ENCODE data around the gene LMF1.
"Not testable (repeated sequence)": the region's sequence is repeated elsewhere in the genome, so short reads cannot be mapped to it uniquely, and the experiment has no call there.

LMF1 gene

GRCh38 chr16:970386-970765 is 408 bp downstream of the LMF1 start:
- DNase-seq (ENCODE audit: low read depth in 2 of 2) = no peak

- peak in 1 of 2 donors; percentile 17 for DNase-seq (ENCODE audit: low read depth in 2 of 2)
These were observed 1.0 kb downstream of the LMF1 start for GRCh38 chr16:969508-970385.

GRCh38 chr16:968620-969019 is 2.2 kb downstream of the LMF1 start:
- no peak for DNase-seq (ENCODE audit: low read depth in 2 of 2)

GRCh38 chr16:967546-968295 is 3.1 kb downstream of the LMF1 start:
- no peak for DNase-seq (ENCODE audit: low read depth in 2 of 2)

- DNase-seq (ENCODE audit: low read depth in 2 of 2) = no peak
These were observed 3.7 kb downstream of the LMF1 start for GRCh38 chr16:967077-967541.

- DNase-seq (ENCODE audit: low read depth in 2 of 2) = no peak
These were observed 4.3 kb downstream of the LMF1 start for GRCh38 chr16:966505-966904.

- DNase-seq (ENCODE audit: low read depth in 2 of 2) = no peak
These were observed 4.7 kb downstream of the LMF1 start for GRCh38 chr16:966035-966434.

GRCh38 chr16:965487-965886 is 5.3 kb downstream of the LMF1 start:
- DNase-seq (ENCODE audit: low read depth in 2 of 2) = no peak

- DNase-seq (ENCODE audit: low read depth in 2 of 2) = no peak
These were observed 5.8 kb downstream of the LMF1 start for GRCh38 chr16:965036-965395.

GRCh38 chr16:964356-965035 is 6.3 kb downstream of the LMF1 start:
- peak; percentile 42 to 68 for DNase-seq (ENCODE audit: low read depth in 2 of 2)

- DNase-seq (ENCODE audit: low read depth in 2 of 2) = no peak
These were observed 6.9 kb downstream of the LMF1 start for GRCh38 chr16:963913-964312.

- no peak for DNase-seq (ENCODE audit: low read depth in 2 of 2)
These were observed 7.6 kb downstream of the LMF1 start for GRCh38 chr16:962901-963814.

- DNase-seq (ENCODE audit: low read depth in 2 of 2) = no peak
These were observed 8.4 kb downstream of the LMF1 start for GRCh38 chr16:962366-962765.

GRCh38 chr16:959232-960040 is 11.3 kb downstream of the LMF1 start:
- DNase-seq (ENCODE audit: low read depth in 2 of 2) = no peak

- not testable (repeated sequence) for DNase-seq (ENCODE audit: low read depth in 2 of 2)
These were observed 15.0 kb downstream of the LMF1 start for GRCh38 chr16:955766-956165.

- not testable (repeated sequence) for DNase-seq (ENCODE audit: low read depth in 2 of 2)
These were observed 17.0 kb downstream of the LMF1 start for GRCh38 chr16:953818-954217.

GRCh38 chr16:952321-952720 is 18.5 kb downstream of the LMF1 start:
- no peak for DNase-seq (ENCODE audit: low read depth in 2 of 2)

- no peak for DNase-seq (ENCODE audit: low read depth in 2 of 2)
These were observed 19.0 kb downstream of the LMF1 start for GRCh38 chr16:951660-952301.

GRCh38 chr16:950733-951573 is 19.8 kb downstream of the LMF1 start:
- DNase-seq (ENCODE audit: low read depth in 2 of 2) = not testable (repeated sequence)

Data from stimulated activated CD4-positive, alpha-beta T cell treated with anti-CD3 and anti-CD28 coated beads, Interleukin-1b, Interleukin-23, amount 100 ng/mL, for 4 hours (primary cell).